ENCODE measurements around the gene LMNTD2.

- no peak for TF ChIP-seq CTCF (IDR thresholded peaks at IDR 0.05)
- TF ChIP-seq ZFX (IDR thresholded peaks at IDR 0.05; ENCODE audit: borderline replicate concordance): no peak
Observed at GRCh38 chr11:551596-551995, 8.9 kb downstream of the LMNTD2 start.
